Measurements from ENCODE around the gene SPAM1. TPM values are rescaled to one million over a fixed set of nuclear protein-coding genes. Genes with fewer than 3 reads are reported as not detected.

Gene SPAM1
- total RNA-seq, 1 experiment from 2014 or later = not detected

Other genes with a start within 250 kb of the SPAM1 start
- gene WASL, start 176.2 kb upstream of the SPAM1 start, total RNA-seq (2014; rRNA removed; shearing (Covaris generic)) = 6.4 and 10.7 TPM in 2 replicates
- not detected in 2 replicates for gene HYAL4, start 80.1 kb upstream of the SPAM1 start, total RNA-seq (2014; rRNA removed; shearing (Covaris generic))
- not detected in 2 replicates for gene TMEM229A, start 107.8 kb downstream of the SPAM1 start, total RNA-seq (2014; rRNA removed; shearing (Covaris generic))

All from SJSA1 (cell line).